ENCODE results near the gene LEUTX.

- no peak for TF ChIP-seq CTCF (IDR thresholded peaks at IDR 0.05; ENCODE audit: low read length)
- TF ChIP-seq EZH2 (IDR thresholded peaks at IDR 0.05; ENCODE audit: borderline replicate concordance, low read length), result no peak
Observed at GRCh38 chr19:39828654-39829032, 50.0 kb downstream of the LEUTX start.
